ENCODE results near the gene TNFRSF17. TPM values are rescaled to one million over a fixed set of nuclear protein-coding genes. Genes with fewer than 3 reads are reported as not detected.
A peak's percentile ranks its signal among the peaks of the same experiment; 100 is the strongest.

The TNFRSF17 gene
- not detected in 2 replicates for total RNA-seq (2011; cell fraction: chromatin; rRNA removed; ENCODE audit: low replicate concordance)
- total RNA-seq (2011; cell fraction: nucleolus; rRNA removed): not detected in 2 replicates
- not detected in 2 replicates for total RNA-seq (2011; cell fraction: nucleoplasm; rRNA removed)
- not detected in 2 replicates for total RNA-seq (2014; rRNA removed)
- total RNA-seq (2014; rRNA removed; fragmentation: Illumina TruSeq; extraction: Trizol): not detected in 2 replicates
- total RNA-seq (2015; rRNA removed; fragmentation: Illumina TruSeq; extraction: Trizol): not detected in 2 replicates
- not detected in 2 replicates for total RNA-seq (2021)
- polyA plus RNA-seq (2011; rRNA removed): not detected in 2 replicates
- polyA plus RNA-seq (2011; cell fraction: cytosol; rRNA removed): not detected in 2 replicates
- polyA plus RNA-seq (2011; cell fraction: nucleus; rRNA removed): not detected in 2 replicates
- polyA plus RNA-seq (2012): not detected in 2 replicates
- not detected in 2 replicates for polyA plus RNA-seq (2014; fragmentation: Illumina TruSeq; extraction: Trizol)
- polyA plus RNA-seq (2014; fragmentation: Nextera tagmentation; extraction: Ambion mirVana): not detected
- polyA plus RNA-seq (2014; rRNA removed): not detected in 2 replicates
- not detected in 2 replicates for polyA minus RNA-seq (2011; rRNA and poly(A)+ RNA removed)
- not detected in 2 replicates for polyA minus RNA-seq (2011; cell fraction: cytosol; rRNA and poly(A)+ RNA removed)
- not detected in 2 replicates for polyA minus RNA-seq (2011; cell fraction: nucleus; rRNA and poly(A)+ RNA removed)
- Bru-seq, nascent RNA: not detected
- not detected for BruChase-seq, experiment 1, labeled RNA remaining after a 2-hour chase
- BruChase-seq, experiment 2, labeled RNA remaining after a 6-hour chase: not detected
- long read RNA-seq, experiment 1: 0 reads
- long read RNA-seq, experiment 2: 0 reads
- long read RNA-seq, experiment 3: 0 reads

- Histone ChIP-seq H4K20me1 (replicated peaks; ENCODE audit: control insufficient read depth, insufficient read depth, low read length) (no peaks in the 10 kb centered on the region), H3K4me3 (no peak within 1 kb of the TSS), H3K36me3 (ENCODE audit: control insufficient read depth, insufficient read depth, low read length) (no peaks in the 10 kb centered on the region), H3K4me2 (ENCODE audit: insufficient read depth, low read length) (peak within 1 kb of the TSS; percentile 35), H3K4me1 (replicated peaks in 1 of 2; ENCODE audit: control insufficient read depth in 2 of 2, insufficient read depth in 2 of 2, low read length in 2 of 2) (peaks cover 0 to 12% of the 10 kb centered on the region in 2 experiments; a peak in 2 of 5 replicates), H3K9me1 (ENCODE audit: control insufficient read depth, insufficient read depth, low read length) (no peaks in the 10 kb centered on the region), H3K79me2 (ENCODE audit: control insufficient read depth, insufficient read depth, low read length) (no peaks in the 10 kb centered on the region), H3K27me3 (ENCODE audit: control insufficient read depth in 2 of 2, insufficient read depth in 2 of 2, low read length in 2 of 2) (no peaks in the 10 kb centered on the region), H3K9me3 (replicated peaks; ENCODE audit: control insufficient read depth, insufficient read depth, low read depth, low read length) (no peaks in the 10 kb centered on the region), H3K27ac (ENCODE audit: extremely low read depth, low read depth, low read length) (peak within 1 kb of the TSS; percentile 23; the same call in 1 of the 3 replicates), H2AFZ (ENCODE audit: low read depth, low read length) (peak within 1 kb of the TSS; percentile 79), H3K9ac (ENCODE audit: insufficient read depth in 1 of 2, low read depth in 2 of 2, low read length in 2 of 2) (peak within 1 kb of the TSS; percentile 39 to 43; a peak in 1 of 4 replicates)
- in situ Hi-C loops (cut with MboI) (no loop called here), intact Hi-C loops (cut with micrococcal nuclease) (no loop called here)
- CTCF ChIA-PET (ENCODE audit: low intra/inter-chr PET ratio): no interaction called here
- FAIRE-seq (peak; percentile 46), ATAC-seq (peak; percentile 33), DNase-seq (ENCODE audit: extremely low read depth in 1 of 4, low spot score in 3 of 4) (no peak)
- BruUV-seq (replicated peaks): no TSS peak
- 30% methylated on average over 9 of the region's 9 CpGs for WGBS (ENCODE audit: insufficient coverage, low coverage, missing lambda C conversion rate)
- POLR2A ChIA-PET: interaction anchor here (0.7 to 1.5 kb wide), 7 partner anchors 8 to 296 kb away, joined by 3 to 4 read pairs (median 4); partner anchors contain the start of gene SNX29
- TF ChIP-seq, protein P1, sequence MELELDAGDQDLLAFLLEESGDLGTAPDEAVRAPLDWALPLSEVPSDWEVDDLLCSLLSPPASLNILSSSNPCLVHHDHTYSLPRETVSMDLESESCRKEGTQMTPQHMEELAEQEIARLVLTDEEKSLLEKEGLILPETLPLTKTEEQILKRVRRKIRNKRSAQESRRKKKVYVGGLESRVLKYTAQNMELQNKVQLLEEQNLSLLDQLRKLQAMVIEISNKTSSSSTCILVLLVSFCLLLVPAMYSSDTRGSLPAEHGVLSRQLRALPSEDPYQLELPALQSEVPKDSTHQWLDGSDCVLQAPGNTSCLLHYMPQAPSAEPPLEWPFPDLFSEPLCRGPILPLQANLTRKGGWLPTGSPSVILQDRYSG (tag; conservative IDR thresholded peaks at IDR 0.05; ENCODE audit: low read depth): 0 out of 2 replicates have a peak, but pooled peaks have one; percentile 25
- TF ChIP-seq SMAD3 (CRISPR knock-in tag; conservative IDR thresholded peaks at IDR 0.05): no peak
- no peak for TF ChIP-seq BACH1 (tag; IDR thresholded peaks at IDR 0.05)
- TF ChIP-seq SMAD1 (IDR thresholded peaks at IDR 0.05; ENCODE audit: low read depth, low read length, partially characterized antibody): no peak
- TF ChIP-seq, protein P2, sequence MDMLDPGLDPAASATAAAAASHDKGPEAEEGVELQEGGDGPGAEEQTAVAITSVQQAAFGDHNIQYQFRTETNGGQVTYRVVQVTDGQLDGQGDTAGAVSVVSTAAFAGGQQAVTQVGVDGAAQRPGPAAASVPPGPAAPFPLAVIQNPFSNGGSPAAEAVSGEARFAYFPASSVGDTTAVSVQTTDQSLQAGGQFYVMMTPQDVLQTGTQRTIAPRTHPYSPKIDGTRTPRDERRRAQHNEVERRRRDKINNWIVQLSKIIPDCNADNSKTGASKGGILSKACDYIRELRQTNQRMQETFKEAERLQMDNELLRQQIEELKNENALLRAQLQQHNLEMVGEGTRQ (CRISPR knock-in tag; IDR thresholded peaks at IDR 0.05): no peak
- TF ChIP-seq, protein P3, sequence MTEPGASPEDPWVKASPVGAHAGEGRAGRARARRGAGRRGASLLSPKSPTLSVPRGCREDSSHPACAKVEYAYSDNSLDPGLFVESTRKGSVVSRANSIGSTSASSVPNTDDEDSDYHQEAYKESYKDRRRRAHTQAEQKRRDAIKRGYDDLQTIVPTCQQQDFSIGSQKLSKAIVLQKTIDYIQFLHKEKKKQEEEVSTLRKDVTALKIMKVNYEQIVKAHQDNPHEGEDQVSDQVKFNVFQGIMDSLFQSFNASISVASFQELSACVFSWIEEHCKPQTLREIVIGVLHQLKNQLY (CRISPR knock-in tag; conservative IDR thresholded peaks at IDR 0.05): no peak
- no peak for TF ChIP-seq RBM39 (optimal IDR thresholded peaks at IDR 0.05; ENCODE audit: low read depth, low read length)
- no peak for TF ChIP-seq ETS2 (tag; IDR thresholded peaks at IDR 0.05; ENCODE audit: borderline replicate concordance, poor library complexity, severe bottlenecking)
- no peak for TF ChIP-seq TSC22D4 (tag; IDR thresholded peaks at IDR 0.05)
- TF ChIP-seq POU5F1 (IDR thresholded peaks at IDR 0.05; ENCODE audit: borderline replicate concordance, low read depth, low read length, partially characterized antibody): no peak
- no peak for TF ChIP-seq ZNF785 (CRISPR knock-in tag; IDR thresholded peaks at IDR 0.05)
- no peak for TF ChIP-seq JUN (IDR thresholded peaks at IDR 0.05; ENCODE audit: borderline replicate concordance, low read depth, low read length)
- TF ChIP-seq JUN (CRISPR knock-in tag; IDR thresholded peaks at IDR 0.05; ENCODE audit: borderline replicate concordance): no peak
- no peak for TF ChIP-seq WHSC1 (IDR thresholded peaks at IDR 0.05; ENCODE audit: low read length)
- no peak for TF ChIP-seq STAT5A (IDR thresholded peaks at IDR 0.05; ENCODE audit: borderline replicate concordance, low read length)
Observed at GRCh38 chr16:11964761-11965551, at the start of gene TNFRSF17. Gene TNFRSF17, plus strand, starts transcription at chr16:11965210. Its CDS starts 115 bp downstream, at chr16:11965325.

All from K562 (cell line).